Neural cell (in vitro differentiated cells): ENCODE measurements around the gene ZNF443.

ENCODE experiments used
- CTCF ChIP-seq: fragments of 450-650 bp; IDR thresholded peaks from 2 replicates; pipeline ENCODE4 v1.5.1; 2014; ENCODE audit warnings: antibody characterized with exemption, mild to moderate bottlenecking, moderate library complexity; ENCODE audit not compliant: poor library complexity, severe bottlenecking
- EP300 ChIP-seq: fragments of 450-650 bp; conservative IDR thresholded peaks from 2 replicates; pipeline ENCODE4 v1.6.1; 2014; ENCODE audit warnings: antibody characterized with exemption, mild to moderate bottlenecking, moderate library complexity; ENCODE audit not compliant: poor library complexity, severe bottlenecking
- EZH2 ChIP-seq: fragments of 200-600, 300-800 bp; shearing (Covaris generic), sonication (generic); IDR thresholded peaks from 2 replicates; pipeline ENCODE4 v1.6.1; 2014; ENCODE audit warnings: antibody characterized with exemption, low read length, borderline replicate concordance, mild to moderate bottlenecking; ENCODE audit not compliant: insufficient read depth, poor library complexity, severe bottlenecking
- MXI1 ChIP-seq: fragments of 450-650 bp; conservative IDR thresholded peaks from 2 replicates; pipeline ENCODE4 v1.6.1; 2014; ENCODE audit warnings: antibody characterized with exemption, mild to moderate bottlenecking; ENCODE audit not compliant: poor library complexity, severe bottlenecking
- POLR2AphosphoS5 ChIP-seq: IDR thresholded peaks from 2 replicates; pipeline ENCODE4 v1.6.1; 2012
- REST ChIP-seq: IDR thresholded peaks from 2 replicates; pipeline ENCODE4 v1.6.1; 2012; ENCODE audit warnings: borderline replicate concordance
- TAF1 ChIP-seq: IDR thresholded peaks from 2 replicates; pipeline ENCODE4 v1.6.1; 2012; ENCODE audit warnings: low read depth

- TF ChIP-seq EP300 (no peak), POLR2AphosphoS5 (no peak), CTCF (no peak), EZH2 (no peak), REST (no peak), TAF1 (no peak), MXI1 (no peak)
Observed at GRCh38 chr19:12448808-12449207, 8.0 kb upstream of the ZNF443 start.
